Activated T-helper 9 cell treated with anti-CD3 and anti-CD28 coated beads, Interleukin-2, amount 50 U/mL, for 16 hours (primary cell): ENCODE measurements around the gene HES7.

Experiments
- DNase-seq: peaks from one replicate; pipeline ENCODE4 v3.0.0-alpha.2; 2020; ENCODE audit warnings: low read depth

The HES7 gene

GRCh38 chr17:8072729-8073461, 51.0 kb downstream of the HES7 start:
- DNase-seq: no peak

GRCh38 chr17:8072341-8072728, 51.6 kb downstream of the HES7 start:
- DNase-seq: no peak

GRCh38 chr17:8071496-8071895, 52.4 kb downstream of the HES7 start:
- DNase-seq: no peak
